K562 (cell line): ENCODE results near the gene CYS1. TPM values are rescaled to one million over a fixed set of nuclear protein-coding genes. Genes with fewer than 3 reads are reported as not detected.

Experiments
- ATAC-seq: fragments of 200-7000 bp; cut with Tn5 transposase; 3 replicates; pipeline ENCODE4 v1.9.1; 2020; ENCODE audit warnings: moderate library complexity
- BruUV-seq: library from RNA; stranded (reverse); fragments of 400-500 nt; replicated peaks from 2 replicates; lab custom pipeline; 2021; lab: Mats Ljungman, UMichigan
- CTCF ChIA-PET: fragments of 300-600 bp; formaldehyde crosslinking; extraction: SDS; loops from one replicate; lab custom pipeline; 2021; ENCODE audit warnings: low intra/inter-chr PET ratio; lab: Yijun Ruan, JAX
- POLR2A ChIA-PET: fragments of 300-600, 350-650 bp; sonication (Branson Sonifier 250); formaldehyde crosslinking; extraction: SDS; loops from one replicate; lab custom pipeline; 2021; ENCODE audit warnings: antibody characterized with exemption, inconsistent platforms; lab: Yijun Ruan, JAX
- DNase-seq, 4 experiments: peaks; one replicate each; pipeline versions ENCODE4 v3.0.0 to v3.0.0-alpha.2; 2011 to 2018; ENCODE audit warnings: low spot score in 3 of 4, mixed read lengths in 3 of 4; ENCODE audit errors: extremely low read depth in 1 of 4
- FAIRE-seq: peaks from 2 replicates; lab custom pipeline; 2011; peaks lifted over from hg19 to GRCh38; lab: Jason Lieb, UNC
- H2AFZ ChIP-seq: 2 replicates; pipeline ENCODE4 v1.6.0; 2011; ENCODE audit warnings: low read depth, low read length, control low read depth, inconsistent platforms
- H3K27ac ChIP-seq: fragments of 200-600 bp; 3 replicates; pipeline ENCODE4 v1.8.0; 2011; ENCODE audit warnings: low read depth, mild to moderate bottlenecking, control low read depth, inconsistent platforms, low read length, moderate library complexity, mixed read lengths; ENCODE audit errors: extremely low read depth
- H3K27me3 ChIP-seq, 2 experiments: fragments of 300-600 bp in 1 of 2; 2 replicates in 1 of 2; 3 replicates in 1 of 2; pipeline versions ENCODE4 v1.6.0 to v1.8.0; 2011; ENCODE audit warnings: inconsistent platforms in 2 of 2, low read length in 2 of 2, mild to moderate bottlenecking in 1 of 2, mixed read lengths in 1 of 2, moderate library complexity in 1 of 2; ENCODE audit not compliant: control insufficient read depth in 2 of 2, insufficient read depth in 2 of 2
- H3K36me3 ChIP-seq: fragments of 300-600 bp; 3 replicates; pipeline ENCODE4 v1.8.0; 2011; ENCODE audit warnings: mild to moderate bottlenecking, low read length, inconsistent platforms; ENCODE audit not compliant: control insufficient read depth, insufficient read depth
- H3K4me1 ChIP-seq, 2 experiments: fragments of 200-600 bp in 1 of 2; replicated peaks in 1 of 2; 2 replicates in 1 of 2; 3 replicates in 1 of 2; pipeline versions ENCODE4 v1.5.1 to v1.8.0; 2011; ENCODE audit warnings: inconsistent platforms in 2 of 2, low read length in 2 of 2, mild to moderate bottlenecking in 1 of 2, mixed read lengths in 1 of 2, moderate library complexity in 1 of 2; ENCODE audit not compliant: control insufficient read depth in 2 of 2, insufficient read depth in 2 of 2
- H3K4me2 ChIP-seq: 2 replicates; pipeline ENCODE4 v1.6.1; 2011; ENCODE audit warnings: low read length, control low read depth, inconsistent platforms, mixed read lengths; ENCODE audit not compliant: insufficient read depth
- H3K4me3 ChIP-seq: fragments of 200-600 bp; sonication (generic), shearing (Covaris generic); 2 replicates; pipeline ENCODE4 v1.5.1; 2016; ENCODE audit warnings: control low read depth, inconsistent platforms
- H3K79me2 ChIP-seq: fragments of 200-600 bp; 3 replicates; pipeline ENCODE4 v1.8.0; 2011; ENCODE audit warnings: low read length, inconsistent platforms; ENCODE audit not compliant: control insufficient read depth, insufficient read depth
- H3K9ac ChIP-seq, 2 experiments: 2 replicates each; pipeline versions ENCODE4 v1.6.0 to v1.6.1; 2011; ENCODE audit warnings: low read depth in 2 of 2, low read length in 2 of 2, control low read depth in 1 of 2, inconsistent platforms in 1 of 2, mild to moderate bottlenecking in 1 of 2, mixed read lengths in 1 of 2; ENCODE audit not compliant: insufficient read depth in 1 of 2
- H3K9me1 ChIP-seq: one replicate; pipeline ENCODE4 v1.6.0; 2011; ENCODE audit warnings: inconsistent platforms, mild to moderate bottlenecking, low read length, moderate library complexity; ENCODE audit not compliant: control insufficient read depth, insufficient read depth
- H3K9me3 ChIP-seq: replicated peaks from 2 replicates; pipeline ENCODE4 v1.5.1; 2011; ENCODE audit warnings: low read depth, low read length, inconsistent platforms; ENCODE audit not compliant: control insufficient read depth, insufficient read depth
- H4K20me1 ChIP-seq: replicated peaks from 2 replicates; pipeline ENCODE4 v1.6.1; 2011; ENCODE audit warnings: low read length, inconsistent platforms, mixed read lengths; ENCODE audit not compliant: control insufficient read depth, insufficient read depth
- BCL6 ChIP-seq: fragments of 250-450 bp; sonication (Bioruptor Pico); IDR thresholded peaks from 2 replicates; pipeline ENCODE4 v1.4.0; 2020
- CBX3 ChIP-seq, 2 experiments: IDR thresholded peaks; 1 replicate in 1 of 2; 2 replicates in 1 of 2; pipeline ENCODE4 v1.6.1; 2012; ENCODE audit warnings: inconsistent platforms in 2 of 2, low read length in 2 of 2, borderline replicate concordance in 1 of 2, control low read depth in 1 of 2
- CSDE1 ChIP-seq, 2 experiments: fragments of 450-650 bp; IDR thresholded peaks; 2 replicates each; pipeline ENCODE4 v1.6.1; 2016; ENCODE audit warnings: mild to moderate bottlenecking in 1 of 2
- FOXA3 ChIP-seq, 2 experiments: fragments of 450-650 bp in 1 of 2; sonication (generic) in 1 of 2; formaldehyde crosslinking; IDR thresholded peaks in 1 of 2; conservative IDR thresholded peaks in 1 of 2; 2 replicates each; pipeline versions ENCODE4 v1.4.0 to v1.8.0; 2020 to 2022; ENCODE audit warnings: mild to moderate bottlenecking in 2 of 2, missing genetic modification reagents in 1 of 2
- GATAD2B ChIP-seq: fragments of 450-650 bp; IDR thresholded peaks from 2 replicates; pipeline ENCODE4 v1.6.1; 2017; ENCODE audit warnings: mild to moderate bottlenecking, borderline replicate concordance
- KAT8 ChIP-seq: fragments of 450-650 bp; IDR thresholded peaks from 2 replicates; pipeline ENCODE4 v1.6.1; 2016; ENCODE audit warnings: low read depth, mild to moderate bottlenecking
- NR4A1 ChIP-seq, 2 experiments: fragments of 250-450 bp in 1 of 2; fragments of 450-650 bp in 1 of 2; sonication (Bioruptor Pico) in 1 of 2; IDR thresholded peaks; 2 replicates each; pipeline versions ENCODE4 v1.4.0 to v1.6.1; 2016 to 2020; ENCODE audit warnings: mild to moderate bottlenecking in 2 of 2, missing compliant biosample characterization in 1 of 2, missing genetic modification characterization in 1 of 2, moderate library complexity in 1 of 2
- NRF1 ChIP-seq, 2 experiments: fragments of 450-650 bp; IDR thresholded peaks in 1 of 2; conservative IDR thresholded peaks in 1 of 2; 2 replicates each; pipeline ENCODE4 v1.6.1; 2014; ENCODE audit warnings: mild to moderate bottlenecking in 2 of 2
- PHF8 ChIP-seq: fragments of 200-600 bp; sonication (generic); IDR thresholded peaks from 2 replicates; pipeline ENCODE4 v1.6.1; 2012; ENCODE audit warnings: mixed run types, mild to moderate bottlenecking, inconsistent platforms, low read length, moderate library complexity, borderline replicate concordance
- PRMT5 ChIP-seq: sonication (generic); formaldehyde crosslinking; IDR thresholded peaks from 2 replicates; pipeline ENCODE4 v1.5.0; 2020; ENCODE audit warnings: missing genetic modification reagents
- RFX1 ChIP-seq: fragments of 450-650 bp; IDR thresholded peaks from 2 replicates; pipeline ENCODE4 v1.6.1; 2016; ENCODE audit warnings: mild to moderate bottlenecking, moderate library complexity
- TAF7 ChIP-seq: fragments of 450-650 bp; IDR thresholded peaks from 2 replicates; pipeline ENCODE4 v1.6.1; 2016; ENCODE audit warnings: missing genetic modification characterization, missing compliant biosample characterization
- ZMIZ1 ChIP-seq, 2 experiments: fragments of 150-350 bp in 1 of 2; IDR thresholded peaks; 2 replicates each; pipeline ENCODE4 v1.6.1; 2012 to 2016; ENCODE audit warnings: low read depth in 2 of 2, low read length in 2 of 2, mild to moderate bottlenecking in 1 of 2, moderate library complexity in 1 of 2
- ZNF395 ChIP-seq: fragments of 200-800 bp; sonication (Bioruptor generic); IDR thresholded peaks from 2 replicates; pipeline ENCODE4 v1.6.1; 2017; ENCODE audit warnings: missing genetic modification characterization, missing compliant biosample characterization
- WGBS: fragments of 100-300 bp; shearing (Covaris generic); methylation state at CpG from one replicate; pipeline ENCODE4 v1.1.6; 2016; ENCODE audit warnings: low coverage, mixed read lengths; ENCODE audit not compliant: insufficient coverage; ENCODE audit errors: missing lambda C conversion rate; 5-methylcytosine and 5-hydroxymethylcytosine counted together
- in situ Hi-C: fragments of 300-500 bp; cut with MboI; formaldehyde crosslinking; loops from 4 replicates; pipeline ENCODE4 v1.15.0; 2018; ENCODE audit warnings: inconsistent platforms, mixed read lengths
- intact Hi-C: fragments of 100-400 bp; cut with micrococcal nuclease; formaldehyde crosslinking; loops from 2 replicates; pipeline ENCODE4 v1.14.2; 2022
- polyA plus RNA-seq, 8 experiments: library from polyadenylated mRNA; depleted of rRNA in 4 of 8; stranded (reverse) in 5 of 8; unstranded in 3 of 8; fragments of >200 nt; fragmentation: Nextera tagmentation in 2 of 8; fragmentation: Illumina TruSeq in 1 of 8; extraction: Ambion mirVana in 2 of 8; extraction: Trizol in 1 of 8; gene quantifications; 2 replicates each; pipeline versions ENCODE4 v1.2.1 to v1.2.3, GENCODE V29; 2011 to 2014; ENCODE audit warnings: inconsistent platforms in 1 of 8, missing spikeins in 1 of 8
- total RNA-seq, 7 experiments: library from RNA; depleted of rRNA in 6 of 7; stranded (reverse); fragments of >200 nt in 6 of 7; fragmentation: Illumina TruSeq in 2 of 7; extraction: Trizol in 2 of 7; gene quantifications; 2 replicates each; pipeline versions ENCODE4 v1.2.1 to v1.2.3, GENCODE V29; 2011 to 2021; ENCODE audit warnings: low replicate concordance in 1 of 7

The CYS1 gene
- total and polyA plus RNA-seq, 9 of the 15 experiments (the other 6 are each of a cell fraction or from before 2014, with no cell fraction given) = 0.11 to 0.13 TPM; not detected in 7

- Histone ChIP-seq H3K4me3 (no peak overlapping the region), H3K36me3 (no peaks in the 10 kb centered on the region), H3K4me2 (no peak overlapping the region), H3K4me1 (peaks cover 2 to 21% of the 10 kb centered on the region in 2 experiments; a peak in 3 of 5 replicates), H3K27me3 (peaks cover 8 to 22% of the 10 kb centered on the region in 2 experiments; a peak in 4 of 5 replicates), H3K9me1 (no peaks in the 10 kb centered on the region), H3K9me3 (no peaks in the 10 kb centered on the region), H2AFZ (no peak overlapping the region), H4K20me1 (no peaks in the 10 kb centered on the region), H3K79me2 (no peaks in the 10 kb centered on the region), H3K27ac (no peak overlapping the region), H3K9ac (peak overlapping the region in 1 of 2 experiments; percentile 46; a peak in 1 of 4 replicates)
- 24% methylated on average over 13 of the region's 13 CpGs for WGBS
- CTCF ChIA-PET = no interaction called here
- POLR2A ChIA-PET = interaction anchor here (0.9 to 1.4 kb wide), 2 partner anchors 9 kb away, joined by 3 to 5 read pairs; no protein-coding TSS in a partner anchor
- intact Hi-C loops (no loop called here), in situ Hi-C loops (no loop called here)
- BruUV-seq = no TSS peak
- no peak for FAIRE-seq
- no peak for ATAC-seq
- peak in 1 of 4 experiments; percentile 39 for DNase-seq
- TF ChIP-seq FOXA3 (CRISPR knock-in tag; conservative IDR thresholded peaks at IDR 0.05 in 1 of 2, IDR thresholded peaks at IDR 0.05 in 1 of 2) = no peak
- TF ChIP-seq GATAD2B = no peak
- no peak for TF ChIP-seq NR4A1 (CRISPR knock-in tag; IDR thresholded peaks at IDR 0.05)
- no peak for TF ChIP-seq NR4A1 (tag; IDR thresholded peaks at IDR 0.05)
- TF ChIP-seq ZNF395 (CRISPR knock-in tag) = no peak
- TF ChIP-seq TAF7 (tag) = no peak
- TF ChIP-seq ZMIZ1 (IDR thresholded peaks at IDR 0.05; ENCODE audit: low read depth in 2 of 2, low read length in 2 of 2) = no peak
- TF ChIP-seq CBX3 (IDR thresholded peaks at IDR 0.05; ENCODE audit: borderline replicate concordance in 1 of 2, low read length in 2 of 2) = no peak
- TF ChIP-seq RFX1 = peak; percentile 94
- 0 out of 4 replicates have a peak, but pooled peaks of 1 of the 2 experiments have one; percentile 15 for TF ChIP-seq NRF1 (conservative IDR thresholded peaks at IDR 0.05 in 1 of 2, IDR thresholded peaks at IDR 0.05 in 1 of 2)
- TF ChIP-seq PRMT5 (CRISPR knock-in tag) = no peak
- TF ChIP-seq PHF8 = no peak
- TF ChIP-seq KAT8 = no peak
- TF ChIP-seq CSDE1 (IDR thresholded peaks at IDR 0.05) = peak in 1 of 2 experiments; percentile 63; a peak in 1 of 4 replicates
- no peak for TF ChIP-seq BCL6 (CRISPR knock-in tag)
These were observed 14.1 kb upstream of the CYS1 start for GRCh38 chr2:10094271-10094814.
